Diencephalon (tissue), 1 donor: ENCODE results near the gene TRAM1L1. TPM values are rescaled to one million over a fixed set of nuclear protein-coding genes. Genes with fewer than 3 reads are reported as not detected.

Experiments
- total RNA-seq: library from RNA; depleted of rRNA; stranded (reverse); fragments of >200 nt; gene quantifications from one replicate; pipeline ENCODE4 v1.2.3, GENCODE V29; 2014

TRAM1L1 gene
- total RNA-seq = 24.5 TPM

DNA sequence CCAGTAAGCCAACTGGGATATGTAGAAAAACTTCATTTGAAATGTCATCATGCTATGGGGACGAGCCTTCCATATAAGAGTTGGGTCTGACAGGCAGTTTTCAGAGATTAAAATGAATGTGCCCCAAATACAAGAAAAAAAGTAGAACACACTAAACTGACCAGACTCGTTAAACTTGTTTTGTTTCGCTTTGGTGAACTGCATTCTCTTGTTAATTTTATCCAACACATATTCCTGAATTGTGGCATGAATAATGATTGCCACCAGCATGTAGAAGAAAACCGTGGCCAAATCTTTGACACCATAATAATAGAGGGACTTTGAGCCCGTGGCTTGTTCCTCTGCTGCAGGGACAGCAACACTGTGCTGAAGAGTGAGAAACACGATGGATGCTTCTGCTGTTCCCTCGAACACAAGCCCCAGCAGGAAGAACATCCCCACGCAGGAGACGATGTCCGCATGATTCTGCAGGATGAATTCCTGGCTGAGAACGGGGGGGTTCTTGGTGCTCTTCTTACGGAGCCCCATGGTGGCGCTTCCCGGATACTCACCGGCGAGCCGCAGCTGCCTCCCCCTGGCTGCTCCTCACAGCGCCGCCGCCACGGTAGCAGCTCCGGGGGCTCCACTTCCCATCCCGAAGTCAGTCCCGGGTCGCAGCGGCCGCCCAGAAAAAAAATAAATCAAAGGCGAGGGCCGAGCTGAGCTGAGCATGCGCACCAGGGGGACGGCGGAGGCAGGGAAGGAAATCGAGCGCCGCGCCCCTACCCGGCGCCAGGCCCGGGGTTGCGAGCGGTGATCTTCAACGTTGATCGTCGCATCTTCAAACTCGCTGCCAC, at the start of gene TRAM1L1:
Gene TRAM1L1, minus strand, starts transcription at position 711 of the 836 bp plus-strand sequence. Its CDS starts 183 bp downstream, at position 528.

